Left hindlimb (tissue), 1 donor: ENCODE results near the gene MAP4.
"Not testable (repeated sequence)": the region's sequence is repeated elsewhere in the genome, so short reads cannot be mapped to it uniquely, and the experiment has no call there.

ENCODE experiments used
- DNase-seq: peaks from one replicate; pipeline ENCODE4 v3.0.0-alpha.2; 2018

MAP4 gene, protein sequence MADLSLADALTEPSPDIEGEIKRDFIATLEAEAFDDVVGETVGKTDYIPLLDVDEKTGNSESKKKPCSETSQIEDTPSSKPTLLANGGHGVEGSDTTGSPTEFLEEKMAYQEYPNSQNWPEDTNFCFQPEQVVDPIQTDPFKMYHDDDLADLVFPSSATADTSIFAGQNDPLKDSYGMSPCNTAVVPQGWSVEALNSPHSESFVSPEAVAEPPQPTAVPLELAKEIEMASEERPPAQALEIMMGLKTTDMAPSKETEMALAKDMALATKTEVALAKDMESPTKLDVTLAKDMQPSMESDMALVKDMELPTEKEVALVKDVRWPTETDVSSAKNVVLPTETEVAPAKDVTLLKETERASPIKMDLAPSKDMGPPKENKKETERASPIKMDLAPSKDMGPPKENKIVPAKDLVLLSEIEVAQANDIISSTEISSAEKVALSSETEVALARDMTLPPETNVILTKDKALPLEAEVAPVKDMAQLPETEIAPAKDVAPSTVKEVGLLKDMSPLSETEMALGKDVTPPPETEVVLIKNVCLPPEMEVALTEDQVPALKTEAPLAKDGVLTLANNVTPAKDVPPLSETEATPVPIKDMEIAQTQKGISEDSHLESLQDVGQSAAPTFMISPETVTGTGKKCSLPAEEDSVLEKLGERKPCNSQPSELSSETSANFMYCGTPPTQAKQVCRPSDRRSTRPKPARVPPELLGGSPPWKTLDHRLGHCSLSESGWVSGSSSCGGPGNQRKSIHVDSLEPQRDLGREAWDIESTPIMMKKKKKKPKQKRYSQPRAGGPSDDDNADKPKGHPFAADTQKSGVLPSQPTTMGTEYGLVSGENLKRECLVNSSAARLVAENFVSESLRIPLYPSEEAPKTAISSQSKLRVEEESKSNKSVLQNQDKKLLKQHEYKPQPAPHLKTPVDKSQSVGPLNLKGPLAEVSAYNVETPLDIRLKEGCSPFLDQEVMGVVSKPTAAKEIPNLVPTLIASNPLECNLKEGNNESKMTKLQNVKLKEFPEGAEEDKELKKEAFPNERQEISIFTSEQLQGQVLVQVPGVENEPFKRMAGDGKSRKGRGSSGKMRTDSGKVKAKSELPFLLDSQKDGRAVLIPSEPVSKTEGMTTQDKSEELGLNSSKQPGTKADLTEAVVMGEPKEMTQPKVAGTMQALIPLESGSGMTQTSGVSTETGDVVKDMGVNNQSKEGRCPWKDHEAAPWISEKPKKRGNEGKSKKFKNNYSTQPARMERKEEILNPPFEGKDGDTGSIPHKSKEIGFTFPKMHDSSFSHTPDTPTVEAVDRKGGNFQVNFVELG (N-terminal part only)

DNA sequence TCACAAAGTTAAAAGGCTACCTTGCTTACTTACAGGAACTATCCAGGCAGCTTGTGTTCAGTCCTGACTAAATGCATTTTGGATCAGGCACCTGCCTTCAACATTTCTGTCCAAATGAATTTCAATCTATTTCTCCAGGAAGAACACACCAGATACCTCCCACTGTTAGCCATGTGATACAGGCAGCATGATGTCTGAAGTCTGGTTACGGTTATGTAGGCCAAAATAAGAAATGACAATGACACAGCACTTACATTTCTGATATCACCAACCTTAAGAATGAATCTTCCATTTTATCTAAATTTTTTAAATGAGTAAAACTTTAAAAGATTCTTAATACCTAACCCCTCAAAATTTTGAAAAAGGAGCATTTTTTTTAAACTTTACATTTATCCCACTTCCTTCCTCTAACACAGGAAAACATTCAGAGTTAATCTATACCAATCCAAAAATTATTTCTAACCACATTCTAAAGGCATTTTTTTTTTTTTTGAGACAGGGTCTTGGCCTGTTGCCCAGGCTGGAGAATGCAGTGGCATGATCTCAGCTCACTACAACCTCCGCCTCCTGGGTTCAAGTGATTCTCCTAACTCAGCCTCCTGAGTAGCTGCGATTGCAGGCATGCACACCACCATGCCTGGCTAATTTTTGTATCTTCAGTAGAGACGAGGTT is at the start of gene MAP4:
Gene MAP4 (minus strand): TSS at position 116 of the 673 bp plus-strand sequence. CDS start 17,556 bp downstream, outside the sequence.
- no peak for DNase-seq

DNA sequence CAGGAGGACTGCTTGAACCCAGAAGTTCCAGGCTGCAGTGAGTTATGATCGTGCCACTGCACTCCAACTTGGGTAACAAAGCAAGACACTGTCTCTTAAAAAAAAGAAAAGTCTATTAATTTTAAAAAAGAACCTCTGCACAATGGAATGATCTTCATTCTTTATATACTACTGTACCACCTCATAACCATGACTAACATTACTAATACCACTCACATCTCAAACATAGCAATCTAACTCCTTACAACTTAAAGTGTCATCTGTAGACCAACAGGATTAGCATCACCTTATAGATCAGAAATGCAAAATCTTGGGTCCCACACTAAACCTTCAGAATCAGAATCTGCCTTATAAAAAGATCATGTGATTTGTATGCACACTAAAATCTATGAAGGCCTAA is 48.8 kb upstream of the MAP4 start:
- no peak for DNase-seq

DNA sequence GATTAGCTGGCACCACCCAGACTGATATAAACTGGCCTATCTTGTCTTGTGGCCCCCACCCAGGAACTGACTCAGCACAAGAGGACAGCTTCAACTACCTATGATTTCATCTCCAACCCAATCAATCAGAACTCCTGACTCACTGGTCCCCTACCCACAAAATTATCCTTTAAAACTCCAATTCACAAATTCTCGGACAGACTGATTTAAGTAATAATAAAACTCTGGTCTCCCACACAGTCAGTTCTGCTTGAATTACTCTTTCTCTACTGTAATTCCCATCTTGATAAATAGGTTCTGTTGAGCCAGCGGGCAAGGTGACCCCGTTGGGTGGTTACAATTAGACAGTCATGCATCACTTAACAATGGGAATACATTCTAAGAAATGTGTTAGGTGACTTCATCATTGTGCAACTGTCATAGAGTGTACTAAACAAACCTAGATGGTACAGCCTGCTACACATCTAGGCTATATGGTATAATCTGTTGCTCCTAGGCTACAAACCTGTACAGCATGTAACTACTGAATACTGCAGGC is 48.1 kb upstream of the MAP4 start:
- DNase-seq, result no peak

DNA sequence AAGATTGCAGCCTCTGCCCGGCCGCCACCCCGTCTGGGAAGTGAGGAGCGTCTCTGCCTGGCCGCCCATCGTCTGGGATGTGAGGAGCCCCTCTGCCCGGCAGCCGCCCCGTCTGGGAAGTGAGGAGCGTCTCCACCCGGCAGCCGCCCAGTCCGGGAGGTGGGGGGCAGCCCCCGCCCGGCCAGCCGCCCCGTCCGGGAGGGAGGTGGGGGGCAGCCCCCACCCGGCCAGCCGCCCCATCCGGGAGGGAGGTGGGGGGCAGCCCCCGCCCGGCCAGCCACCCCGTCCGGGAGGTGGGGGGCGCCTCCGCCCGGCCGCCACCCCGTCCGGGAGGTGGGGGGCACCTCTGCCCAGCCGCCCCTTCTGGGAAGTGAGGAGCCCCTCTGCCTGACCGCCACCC is 45.4 kb upstream of the MAP4 start:
- not testable (repeated sequence) for DNase-seq

DNA sequence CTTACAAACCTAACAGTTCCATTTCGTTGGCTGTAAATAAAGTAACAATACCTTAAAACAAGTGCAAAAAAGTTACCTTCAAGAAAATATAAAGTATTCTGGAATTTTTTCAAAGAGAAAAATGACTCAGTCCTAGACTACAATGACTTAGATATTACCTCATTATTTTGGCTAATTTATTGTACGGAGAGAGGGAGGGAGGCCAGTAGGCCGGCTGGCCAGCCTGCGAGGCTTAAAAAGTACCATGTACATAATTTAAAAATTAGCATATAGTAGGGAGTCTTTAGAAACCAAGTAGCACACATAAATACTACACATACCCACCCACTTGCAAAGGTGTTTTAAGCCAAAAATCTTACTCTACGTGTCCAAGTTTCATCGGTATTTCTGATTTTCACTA is 41.9 kb upstream of the MAP4 start:
- no peak for DNase-seq

DNA sequence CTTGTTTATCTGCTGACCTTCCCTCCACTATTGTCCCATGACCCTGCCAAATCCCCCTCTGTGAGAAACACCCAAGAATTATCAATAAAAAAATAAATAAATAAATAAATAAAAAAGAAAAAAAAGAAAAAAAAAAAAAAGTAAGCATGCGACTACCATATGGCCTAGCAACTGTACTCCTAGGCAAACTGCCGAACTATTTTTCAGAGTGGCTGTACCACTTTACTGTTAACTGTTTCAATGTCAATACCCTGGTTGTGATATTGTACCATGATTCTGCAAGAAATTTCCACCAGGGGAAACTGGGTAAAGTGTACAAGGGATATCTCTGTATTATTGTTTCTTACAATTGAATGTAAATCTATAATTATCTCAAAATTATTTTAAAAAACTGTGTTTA is 41.3 kb upstream of the MAP4 start:
- DNase-seq, result no peak

DNA sequence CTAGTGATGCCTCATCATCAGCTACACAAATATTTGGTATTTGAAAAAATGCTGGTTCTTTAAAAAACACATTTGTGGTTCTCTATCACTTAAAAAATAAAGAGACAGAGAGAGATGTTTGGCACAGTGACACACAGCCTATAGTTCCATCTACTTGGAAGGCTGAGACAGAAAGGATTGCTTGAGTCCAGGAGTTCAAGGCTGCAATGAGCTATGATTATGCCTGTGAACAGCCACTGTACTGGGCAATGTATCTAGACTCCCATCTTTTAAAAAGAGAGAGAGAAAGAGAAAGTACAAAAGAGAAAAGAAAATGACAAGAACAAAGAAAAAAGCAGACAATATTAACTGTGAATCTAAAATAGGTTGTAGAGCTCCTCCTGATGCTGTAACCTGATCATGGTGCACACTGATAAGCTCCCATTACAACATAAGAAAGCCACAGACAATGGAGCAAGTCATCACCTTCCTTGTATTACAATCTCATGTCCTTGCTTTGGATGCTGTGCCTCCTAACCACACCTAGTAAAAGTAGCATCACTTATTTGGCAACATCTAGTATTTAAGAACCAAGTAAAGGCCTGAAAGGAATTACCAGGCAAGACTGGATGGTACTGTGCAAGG is 31.7 kb upstream of the MAP4 start:
- no peak for DNase-seq

DNA sequence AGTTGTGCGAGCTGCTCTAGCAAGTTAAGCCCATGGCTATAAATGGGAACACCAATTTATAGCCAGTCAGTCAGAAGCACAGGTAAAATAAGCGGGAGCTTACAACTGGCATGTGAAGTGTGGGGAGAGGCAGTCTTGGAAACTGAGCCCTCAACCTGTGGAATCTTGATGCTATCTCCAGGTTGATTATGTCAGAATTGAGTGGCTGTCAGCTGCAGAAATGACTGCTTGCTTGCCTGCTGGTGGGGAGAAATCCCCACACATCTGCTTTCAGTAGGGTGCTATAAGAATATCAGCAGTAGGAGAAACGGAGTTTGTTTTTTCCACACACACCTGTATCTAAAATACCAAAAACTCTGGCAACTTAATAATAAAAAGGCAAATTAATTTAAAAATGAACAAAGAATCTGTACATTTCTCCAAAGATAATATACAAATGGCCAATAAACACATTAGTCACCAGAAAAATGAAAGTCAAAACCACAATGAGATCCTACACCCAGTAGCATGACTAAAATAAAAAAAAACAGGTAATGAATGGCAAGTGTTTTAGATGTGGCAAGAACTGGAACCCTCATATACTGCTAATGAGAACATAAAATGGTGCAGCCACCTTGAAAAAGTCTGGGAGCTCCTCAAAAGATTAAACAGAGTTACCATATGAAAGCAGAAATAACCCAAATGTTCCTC is 26.0 kb upstream of the MAP4 start:
- DNase-seq, result no peak

DNA sequence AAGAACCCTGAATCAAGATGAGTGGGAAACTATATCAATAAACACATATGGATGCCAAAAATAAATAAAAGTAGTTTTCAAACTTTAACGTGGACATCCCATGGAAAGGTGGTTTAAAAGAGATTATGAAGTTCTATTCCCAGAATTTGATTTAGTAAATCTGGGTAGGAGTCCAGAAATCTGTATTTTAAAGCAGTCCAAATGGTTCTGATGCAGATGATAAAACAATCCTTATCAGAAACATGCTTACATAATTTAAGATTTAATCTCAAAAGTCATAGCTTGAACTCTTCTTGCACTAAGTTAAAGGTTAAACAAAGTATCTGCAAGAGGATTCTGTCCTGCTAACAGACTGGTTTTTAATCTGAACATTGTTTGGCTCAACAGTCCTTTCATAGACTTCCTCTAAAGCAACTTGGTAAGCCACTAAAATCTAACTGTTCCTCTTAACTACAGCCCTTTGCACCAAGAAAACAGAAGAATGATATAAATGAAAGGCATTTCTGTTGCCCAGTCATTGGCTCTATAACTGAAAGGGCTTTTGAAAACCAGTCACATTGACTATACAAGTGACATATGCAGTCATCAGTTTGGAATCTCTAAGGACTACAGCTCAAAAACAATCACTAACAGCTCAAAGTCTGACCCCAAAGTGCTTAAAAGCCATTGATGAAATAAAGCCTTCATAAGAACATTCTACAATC is 23.4 kb upstream of the MAP4 start:
- DNase-seq, result no peak

DNA sequence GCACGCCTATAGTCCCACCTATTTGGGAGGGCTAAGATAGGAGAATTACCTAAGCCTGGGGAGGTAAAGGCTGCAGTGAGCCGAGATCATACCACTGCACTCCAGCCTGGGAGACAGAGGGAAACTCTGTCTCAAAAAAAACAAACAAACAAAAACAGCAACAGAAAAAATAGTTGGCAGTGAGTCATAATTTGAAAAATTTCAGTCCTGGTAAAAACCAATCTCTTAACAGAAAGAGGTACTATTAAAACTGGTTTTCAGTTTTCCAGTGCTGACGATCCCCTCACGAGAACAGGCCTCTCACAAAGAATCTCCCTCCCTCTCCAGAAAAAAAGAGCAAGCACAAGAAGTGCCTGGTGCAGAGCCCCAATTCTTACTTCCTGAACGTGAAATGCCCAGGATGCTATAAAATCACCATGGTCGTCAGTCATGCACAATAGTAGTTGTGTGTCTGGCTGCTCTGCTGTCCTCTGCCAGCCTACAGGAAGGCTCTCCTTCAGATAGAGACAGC is 22.8 kb upstream of the MAP4 start:
- no peak for DNase-seq

DNA sequence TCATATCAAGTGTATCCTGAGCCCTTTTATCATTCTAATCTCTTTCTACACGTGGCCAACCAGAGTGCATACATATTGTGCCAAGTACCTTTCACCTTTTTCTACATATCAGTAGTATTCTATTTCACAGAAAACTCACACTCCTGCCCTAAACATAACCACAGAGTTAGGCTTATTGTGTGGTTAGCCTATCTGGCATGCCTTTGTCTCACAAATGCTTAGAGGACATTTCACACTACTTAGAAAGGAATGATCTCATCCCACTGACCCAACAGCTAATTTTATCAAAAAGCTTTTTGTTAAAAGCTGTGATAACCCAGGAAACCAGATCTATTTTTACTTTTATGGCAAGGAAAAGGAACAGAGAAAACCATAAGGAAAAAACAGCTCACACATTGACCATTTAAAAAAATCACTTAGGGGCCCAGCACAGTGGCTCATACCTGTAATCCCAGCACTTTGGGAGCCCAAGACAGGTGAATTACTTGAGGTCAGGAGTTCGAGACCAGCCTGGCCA is 17.8 kb upstream of the MAP4 start:
- no peak for DNase-seq

DNA sequence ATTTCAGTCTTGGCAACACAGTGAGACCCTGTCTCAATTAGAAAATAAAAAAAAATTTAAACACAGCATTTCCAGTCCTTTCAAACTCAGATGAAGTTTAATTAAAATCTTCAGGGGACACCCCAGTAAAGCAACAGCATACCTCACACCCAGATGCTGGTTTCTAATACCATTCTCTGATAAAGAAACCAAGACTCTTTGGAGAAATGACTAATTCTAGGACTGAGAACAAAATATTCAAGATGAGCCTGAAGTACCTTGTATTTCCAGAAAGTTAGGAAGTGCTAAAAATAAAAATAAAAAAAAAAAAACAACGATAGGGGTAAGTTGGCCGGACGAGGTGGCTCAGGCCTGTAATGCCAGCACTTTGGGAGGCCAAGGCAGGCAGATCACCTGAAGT is 14.0 kb upstream of the MAP4 start:
- no peak for DNase-seq

DNA sequence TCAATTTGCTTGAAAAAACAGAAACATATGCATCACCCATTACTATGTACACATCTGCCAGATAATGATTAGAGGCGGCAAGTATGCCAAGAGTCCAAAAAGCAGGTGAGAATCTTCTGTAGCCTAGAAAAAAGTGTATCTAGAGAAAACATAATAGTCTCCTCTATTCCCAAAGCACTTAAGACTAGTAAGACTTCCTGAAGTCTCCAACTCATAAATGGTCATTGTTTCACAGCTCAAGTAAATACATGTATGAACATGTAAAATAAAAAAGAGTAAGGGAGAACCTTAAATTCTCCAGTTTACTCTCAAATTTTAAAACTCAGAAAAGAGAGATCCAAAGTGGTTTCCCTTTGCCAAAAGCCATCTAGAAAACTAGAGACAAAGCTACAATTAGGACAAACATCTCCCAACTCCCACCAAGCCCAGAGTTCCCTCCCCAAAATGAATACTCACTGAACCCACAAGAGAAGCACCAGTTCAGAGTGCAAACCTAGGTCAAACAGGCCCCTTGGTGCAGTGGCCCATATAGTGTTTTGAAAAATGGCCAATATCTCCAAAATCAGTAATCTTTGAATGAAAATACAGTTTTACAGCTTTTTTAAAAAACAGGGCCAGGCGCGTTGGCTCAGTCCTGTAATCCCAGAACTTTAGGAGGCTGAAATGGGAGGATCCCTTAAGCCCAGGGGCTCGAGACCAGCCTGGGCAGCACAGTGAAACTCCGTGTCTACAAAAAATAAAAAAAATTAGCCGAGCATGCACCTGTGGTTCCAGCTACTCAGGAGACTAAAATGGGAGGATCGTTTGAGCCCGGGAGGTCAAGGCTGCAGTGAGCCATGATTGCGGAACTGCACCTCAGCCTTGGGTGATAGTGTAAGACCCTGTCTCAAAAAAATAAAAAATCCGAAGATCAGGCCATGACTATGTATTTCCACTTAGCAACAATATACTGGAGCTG is 11.0 kb upstream of the MAP4 start:
- DNase-seq, result no peak

DNA sequence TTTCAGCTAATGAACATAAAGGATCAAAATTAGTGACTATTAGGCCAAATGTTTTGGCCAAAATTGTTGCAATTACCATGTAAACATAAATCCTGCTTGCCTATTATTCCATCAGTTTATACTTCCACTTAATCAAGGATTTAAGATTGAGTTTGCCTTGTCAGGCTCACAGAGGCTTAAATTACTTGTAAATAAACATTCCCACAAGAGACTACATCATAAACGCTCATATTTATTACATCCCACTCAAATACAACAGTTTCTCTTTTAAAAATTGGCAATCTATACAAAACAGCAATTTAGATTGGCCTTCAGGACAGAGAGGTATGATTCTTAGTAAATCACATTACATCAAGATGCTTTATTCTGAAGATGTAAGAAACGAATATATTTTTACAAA is 9.9 kb upstream of the MAP4 start:
- DNase-seq, result no peak

DNA sequence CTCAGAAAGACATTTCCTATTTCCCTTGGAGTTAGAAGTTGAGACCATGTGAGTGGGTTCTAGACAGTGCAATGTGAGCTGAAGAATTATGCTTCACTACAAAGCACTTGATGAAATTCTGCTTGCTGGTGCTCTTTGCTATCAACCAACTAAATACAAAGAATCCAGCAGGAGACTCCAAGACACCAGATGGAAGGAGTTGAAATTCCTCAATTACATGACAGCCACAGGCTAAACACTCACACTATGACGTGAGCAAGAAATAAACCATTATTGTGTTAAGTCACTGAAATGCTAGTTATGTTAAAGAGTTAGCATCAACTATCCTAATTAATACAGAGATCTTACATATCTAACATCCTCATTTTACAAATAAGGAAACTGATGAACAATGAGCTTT is 8.2 kb upstream of the MAP4 start:
- no peak for DNase-seq

DNA sequence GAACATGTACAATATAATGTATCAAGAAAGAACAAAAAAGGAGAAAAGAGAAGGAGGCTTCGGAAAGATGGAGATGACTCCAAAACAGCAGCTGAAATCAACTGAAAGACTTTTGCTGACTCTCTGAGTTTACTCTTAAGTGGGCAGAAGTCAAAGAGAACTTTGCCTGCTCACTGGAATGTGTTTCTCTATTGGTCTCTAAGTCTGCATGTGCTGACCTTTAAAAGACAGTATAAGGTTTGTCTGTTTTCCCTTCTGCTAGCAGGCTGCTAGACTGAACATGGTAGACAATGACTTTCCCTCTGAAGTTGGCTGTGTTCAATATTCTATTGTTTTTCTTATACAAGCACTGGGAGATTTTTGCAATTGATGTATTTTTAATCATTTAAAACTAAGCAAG is 7.2 kb upstream of the MAP4 start:
- no peak for DNase-seq

DNA sequence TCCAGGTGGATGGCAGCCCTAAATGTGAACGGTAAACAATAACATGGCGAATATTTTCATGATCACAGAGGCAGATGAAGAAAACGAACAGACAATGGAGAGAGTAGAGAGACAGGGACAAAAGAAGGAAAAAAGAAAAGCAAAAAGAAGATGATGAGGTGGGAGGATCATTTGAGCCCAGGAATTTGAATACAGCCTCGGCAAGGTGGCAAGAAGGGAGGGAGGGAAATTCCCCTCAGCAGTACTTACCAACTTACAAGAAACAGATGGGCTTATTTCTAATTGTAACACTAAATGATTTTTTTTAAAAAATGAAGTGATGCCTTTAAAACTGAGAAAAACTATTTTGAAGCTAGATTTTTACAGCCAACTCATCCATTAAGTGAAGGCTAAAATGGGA is 6.0 kb upstream of the MAP4 start:
- DNase-seq, result no peak

DNA sequence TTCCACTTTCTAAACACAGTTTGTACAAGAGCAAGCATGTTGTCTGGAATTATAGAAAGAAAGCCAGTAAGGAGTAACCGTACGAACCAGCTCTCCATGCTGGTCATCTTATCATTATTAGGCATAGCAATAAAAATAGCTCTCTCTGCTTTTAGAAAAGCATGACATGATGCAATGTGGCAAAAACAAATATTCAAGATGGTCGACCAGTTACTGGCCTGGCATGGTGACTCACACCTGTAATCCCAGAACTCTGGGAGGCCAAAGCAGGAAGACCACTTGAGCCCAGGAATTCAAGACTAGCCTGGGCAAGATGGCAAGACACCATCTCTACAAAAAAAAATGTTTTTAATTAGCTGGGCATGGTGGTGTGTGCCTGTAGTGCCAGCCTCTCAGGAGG is 2.6 kb upstream of the MAP4 start:
- DNase-seq, result no peak
